Measurements from ENCODE around the gene ITLN2. TPM values are rescaled to one million over a fixed set of nuclear protein-coding genes. Genes with fewer than 3 reads are reported as not detected.
"Not testable (repeated sequence)": the region's sequence is repeated elsewhere in the genome, so short reads cannot be mapped to it uniquely, and the experiment has no call there.

Gene ITLN2
- total RNA-seq, 1 experiment from 2014 or later = not detected

- ChIA-PET CTCF (interaction anchor here (0.6 to 6.0 kb wide), 17 partner anchors 9 to 462 kb away, joined by 3 to 62 read pairs (median 4); partner anchors contain the start of gene ITLN2), POLR2A (interaction anchor here (0.6 to 2.6 kb wide), 6 partner anchors 8 to 187 kb away, joined by 3 to 9 read pairs (median 4); partner anchors contain the start of gene F11R)
- Mint-ChIP-seq H3K4me3 (ENCODE audit: unreplicated experiment) (no peak overlapping the region), H3K27me3 (ENCODE audit: insufficient read depth, unreplicated experiment) (peaks cover 9% of the 10 kb centered on the region), H3K9me3 (ENCODE audit: unreplicated experiment) (no peaks in the 10 kb centered on the region), H3K36me3 (ENCODE audit: insufficient read depth, unreplicated experiment) (no peaks in the 10 kb centered on the region), H3K27ac (ENCODE audit: low read depth, unreplicated experiment) (no peak overlapping the region), H3K4me1 (ENCODE audit: insufficient read depth, unreplicated experiment) (peaks cover 22% of the 10 kb centered on the region)
- no peak for TF ChIP-seq CTCF (IDR thresholded peaks at IDR 0.05; ENCODE audit: unreplicated experiment)
- DNase-seq (ENCODE audit: unreplicated experiment) = no peak
- BruUV-seq (replicated peaks) = no TSS peak
- intact Hi-C loops (cut with micrococcal nuclease) = no loop called here
Measured at GRCh38 chr1:160945079-160945478, 9.5 kb downstream of the ITLN2 start.

GRCh38 chr1:160942926-160943325, 11.7 kb downstream of the ITLN2 start:
- CTCF ChIA-PET = interaction anchor here (0.6 to 6.0 kb wide), 25 partner anchors 10 to 268 kb away, joined by 3 to 62 read pairs (median 4); partner anchors contain the start of gene ITLN2
- Mint-ChIP-seq H3K27ac (ENCODE audit: low read depth, unreplicated experiment) (no peak overlapping the region), H3K27me3 (ENCODE audit: insufficient read depth, unreplicated experiment) (peaks cover 30% of the 10 kb centered on the region), H3K9me3 (ENCODE audit: unreplicated experiment) (no peaks in the 10 kb centered on the region), H3K4me1 (ENCODE audit: insufficient read depth, unreplicated experiment) (peaks cover 11% of the 10 kb centered on the region), H3K36me3 (ENCODE audit: insufficient read depth, unreplicated experiment) (no peaks in the 10 kb centered on the region), H3K4me3 (ENCODE audit: unreplicated experiment) (no peak overlapping the region)
- intact Hi-C loops (cut with micrococcal nuclease) = loop anchor here (1.0 kb wide), 1 partner anchor 47 kb away; no protein-coding TSS in a partner anchor
- peak; percentile 48 for TF ChIP-seq CTCF (IDR thresholded peaks at IDR 0.05; ENCODE audit: unreplicated experiment)
- peak; percentile 54 for DNase-seq (ENCODE audit: unreplicated experiment)
- POLR2A ChIA-PET = interaction anchor here (0.7 kb wide), 1 partner anchor 35 kb away, joined by 3 read pairs; no protein-coding TSS in a partner anchor
- BruUV-seq (replicated peaks) = no TSS peak

- H3K36me3 Mint-ChIP-seq (ENCODE audit: insufficient read depth, unreplicated experiment); CTCF ChIA-PET; BruUV-seq (replicated peaks); DNase-seq (ENCODE audit: unreplicated experiment); H3K27ac Mint-ChIP-seq (ENCODE audit: low read depth, unreplicated experiment); intact Hi-C loops (cut with micrococcal nuclease); H3K4me1 Mint-ChIP-seq (ENCODE audit: insufficient read depth, unreplicated experiment); POLR2A ChIA-PET; H3K9me3 Mint-ChIP-seq (ENCODE audit: unreplicated experiment); H3K4me3 Mint-ChIP-seq (ENCODE audit: unreplicated experiment): not testable (repeated sequence)
- H3K27me3 Mint-ChIP-seq (ENCODE audit: insufficient read depth, unreplicated experiment) = peaks cover 34% of the 10 kb centered on the region
Measured at GRCh38 chr1:160936666-160937065, 17.9 kb downstream of the ITLN2 start.

GRCh38 chr1:160935527-160936258, 18.9 kb downstream of the ITLN2 start:
- Mint-ChIP-seq H3K4me3 (ENCODE audit: unreplicated experiment) (no peak overlapping the region), H3K27me3 (ENCODE audit: insufficient read depth, unreplicated experiment) (peaks cover 41% of the 10 kb centered on the region), H3K9me3 (ENCODE audit: unreplicated experiment) (no peaks in the 10 kb centered on the region), H3K4me1 (ENCODE audit: insufficient read depth, unreplicated experiment) (no peaks in the 10 kb centered on the region), H3K36me3 (ENCODE audit: insufficient read depth, unreplicated experiment) (peaks cover 7% of the 10 kb centered on the region), H3K27ac (ENCODE audit: low read depth, unreplicated experiment) (no peak overlapping the region)
- no TSS peak for BruUV-seq (replicated peaks)
- intact Hi-C loops (cut with micrococcal nuclease) = no loop called here
- ChIA-PET POLR2A (no interaction called here), CTCF (interaction anchor here (0.5 to 2.3 kb wide), 10 partner anchors 9 to 584 kb away, joined by 3 to 14 read pairs (median 3); partner anchors contain the start of gene ITLN2)
- no peak for DNase-seq (ENCODE audit: unreplicated experiment)
- TF ChIP-seq CTCF (IDR thresholded peaks at IDR 0.05; ENCODE audit: unreplicated experiment) = no peak

GRCh38 chr1:160933305-160933704, 21.3 kb downstream of the ITLN2 start:
- POLR2A ChIA-PET; BruUV-seq (replicated peaks); H3K27ac Mint-ChIP-seq (ENCODE audit: low read depth, unreplicated experiment); DNase-seq (ENCODE audit: unreplicated experiment); H3K9me3 Mint-ChIP-seq (ENCODE audit: unreplicated experiment); H3K4me1 Mint-ChIP-seq (ENCODE audit: insufficient read depth, unreplicated experiment); H3K36me3 Mint-ChIP-seq (ENCODE audit: insufficient read depth, unreplicated experiment); intact Hi-C loops (cut with micrococcal nuclease); H3K4me3 Mint-ChIP-seq (ENCODE audit: unreplicated experiment): not testable (repeated sequence)
- H3K27me3 Mint-ChIP-seq (ENCODE audit: insufficient read depth, unreplicated experiment) = peaks cover 21% of the 10 kb centered on the region
- CTCF ChIA-PET = interaction anchor here (1.3 kb wide), 1 partner anchor 21 kb away, joined by 3 read pairs; the partner anchor contains the start of gene ITLN2

All from MCF 10A (cell line).